Left ventricle myocardium inferior (tissue), 1 donor: ENCODE results near the gene GAL3ST3. TPM values are rescaled to one million over a fixed set of nuclear protein-coding genes. Genes with fewer than 3 reads are reported as not detected.

Experiments used
- DNase-seq: peaks from one replicate; pipeline ENCODE4 v3.0.0-alpha.2; 2020
- H3K27ac ChIP-seq: fragments of 200-600 bp; replicated peaks from 2 replicates; pipeline ENCODE4 v1.8.0; 2021
- H3K27me3 ChIP-seq: fragments of 200-600 bp; 2 replicates; pipeline ENCODE4 v1.8.0; 2021; ENCODE audit warnings: low read depth
- H3K36me3 ChIP-seq: fragments of 200-600 bp; 2 replicates; pipeline ENCODE4 v1.8.0; 2021
- H3K4me1 ChIP-seq: fragments of 200-600 bp; 2 replicates; pipeline ENCODE4 v1.8.0; 2021
- H3K4me3 ChIP-seq: fragments of 200-600 bp; 2 replicates; pipeline ENCODE4 v1.8.0; 2021; ENCODE audit warnings: mild to moderate bottlenecking, moderate library complexity
- H3K9me3 ChIP-seq: fragments of 200-600 bp; replicated peaks from 2 replicates; pipeline ENCODE4 v1.8.0; 2021
- CTCF ChIP-seq: fragments of 200-600 bp; IDR thresholded peaks from 2 replicates; pipeline ENCODE4 v1.8.0; 2021; ENCODE audit warnings: antibody characterized with exemption, mild to moderate bottlenecking, borderline replicate concordance
- intact Hi-C: fragments of 100-400 bp; cut with micrococcal nuclease; formaldehyde crosslinking; loops from one replicate; pipeline ENCODE4 v1.11.0; 2022
- total RNA-seq: library from RNA; stranded (reverse); fragmentation: NEBNext Ultra II Directional; extraction: Animal tissue kit (Norgen Biotek cat#: 25700); gene quantifications from one replicate; pipeline ENCODE4 v1.2.1, GENCODE V29; 2021
- donor health status: DM: no; HTN: yes; CAD: no; lungs with severe emphysema.

Gene GAL3ST3
- total RNA-seq, 1 donor from 2014 or later = 1.3 TPM

DNA sequence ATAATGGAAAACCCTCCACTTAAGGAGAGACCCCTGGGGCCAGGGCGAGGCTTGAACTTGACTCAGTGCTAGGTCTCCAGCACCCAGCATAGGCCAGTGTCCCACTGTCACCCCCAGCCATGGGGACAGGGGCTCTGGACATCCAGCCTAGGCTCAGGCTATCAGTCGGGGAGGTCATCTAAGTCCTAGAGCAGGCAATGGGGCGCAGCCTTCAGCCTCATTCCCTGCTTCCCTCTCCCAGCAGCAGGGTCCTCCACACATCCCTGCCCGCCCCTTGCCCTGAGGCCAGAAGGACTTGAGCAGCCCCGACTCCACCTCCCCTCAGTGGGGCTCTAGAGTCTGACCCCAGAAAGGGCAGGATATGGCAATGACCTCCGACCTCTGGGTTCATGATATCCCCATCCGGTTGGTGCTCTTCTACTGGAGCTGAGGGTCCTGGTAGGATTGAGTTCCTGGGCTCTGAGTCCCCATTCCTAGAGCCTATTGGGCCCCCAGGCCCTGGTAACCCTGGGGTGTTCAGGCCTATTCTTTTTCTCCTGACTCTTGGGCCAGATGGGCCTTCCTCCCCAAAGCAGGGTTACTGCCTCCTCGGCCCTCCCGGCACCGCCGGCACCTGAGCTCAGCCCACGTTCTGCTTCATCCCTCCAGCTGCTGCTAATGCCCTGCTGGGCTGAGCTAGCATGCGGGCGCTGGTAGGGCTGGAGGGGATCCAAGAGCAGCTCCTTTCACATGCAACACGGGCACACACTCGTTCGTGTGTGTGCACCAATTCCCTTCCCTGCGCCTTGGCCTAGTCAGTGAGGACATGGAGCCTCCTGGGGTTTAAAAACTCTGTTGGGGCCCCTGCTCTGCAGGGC lies 32.8 kb downstream of the GAL3ST3 start:
- no peaks in the 10 kb centered on the region for H3K36me3 ChIP-seq
- H3K9me3 ChIP-seq = no peaks in the 10 kb centered on the region
- DNase-seq = no peak
- intact Hi-C loops = no loop called here
- peaks cover 30% of the 10 kb centered on the region for H3K27me3 ChIP-seq
- H3K4me1 ChIP-seq = peaks cover 24% of the 10 kb centered on the region
- TF ChIP-seq CTCF = no peak
- no peak overlapping the region for H3K4me3 ChIP-seq
- H3K27ac ChIP-seq = peak overlapping the region; percentile 56

DNA sequence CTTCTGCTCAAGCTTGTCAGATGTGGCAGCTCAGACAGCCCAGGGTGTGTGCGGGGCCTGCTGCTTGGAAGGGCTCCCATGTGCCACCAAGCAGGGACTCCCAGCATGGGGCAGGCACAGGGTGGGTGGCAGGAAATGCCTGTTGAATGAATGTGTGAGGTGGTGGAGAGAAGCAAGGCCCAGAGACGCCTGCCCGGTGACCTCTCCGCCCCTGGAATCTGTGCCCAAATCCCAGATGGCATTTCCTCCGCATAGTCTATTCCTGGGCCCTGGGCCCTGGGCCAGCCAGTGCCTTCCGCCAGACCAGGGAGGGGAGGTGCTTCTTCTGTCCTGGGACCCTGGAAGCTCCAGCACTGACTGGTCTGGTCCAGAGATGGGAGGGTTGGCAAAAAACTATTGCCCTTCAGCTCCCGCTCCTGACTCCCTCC lies 33.5 kb downstream of the GAL3ST3 start:
- intact Hi-C loops = no loop called here
- DNase-seq = peak; percentile 32
- TF ChIP-seq CTCF = no peak

DNA sequence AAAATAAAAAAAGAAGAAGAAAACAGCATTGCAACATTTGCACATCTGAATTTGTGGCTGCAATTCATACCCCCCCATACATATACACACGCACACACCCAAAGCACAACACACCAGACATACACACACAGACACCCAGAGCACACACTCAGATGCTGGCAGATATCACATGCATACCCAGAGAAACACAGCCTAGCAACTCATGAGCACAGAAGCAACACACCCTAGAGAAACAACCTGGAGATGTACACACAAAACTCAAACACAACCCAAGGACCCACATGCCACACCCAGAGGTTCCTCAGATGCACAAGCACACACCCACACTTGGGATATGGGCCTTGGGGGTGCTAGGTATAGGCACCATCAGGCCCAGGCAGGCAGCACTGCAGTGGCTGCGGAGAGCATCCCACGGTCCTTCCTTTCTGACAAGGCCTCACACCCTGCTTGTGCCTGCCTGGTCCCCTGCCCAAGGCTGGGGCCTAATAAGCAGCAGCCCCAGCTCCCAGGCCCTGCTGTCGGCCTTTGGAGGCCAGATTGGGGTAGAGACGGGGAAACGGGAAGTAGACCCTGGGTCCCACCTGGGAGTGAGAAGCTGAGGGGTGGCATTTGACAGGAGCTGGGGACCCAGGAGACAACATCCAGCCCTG lies 34.0 kb downstream of the GAL3ST3 start:
- intact Hi-C loops = no loop called here
- peak overlapping the region; percentile 56 for H3K27ac ChIP-seq
- no peak for DNase-seq
- H3K4me1 ChIP-seq = peaks cover 24% of the 10 kb centered on the region
- no peaks in the 10 kb centered on the region for H3K9me3 ChIP-seq
- peaks cover 30% of the 10 kb centered on the region for H3K27me3 ChIP-seq
- H3K4me3 ChIP-seq = no peak overlapping the region
- H3K36me3 ChIP-seq = no peaks in the 10 kb centered on the region
- no peak for TF ChIP-seq CTCF

More for the DNA sequence above, 33.5 kb downstream of the GAL3ST3 start:
- Histone ChIP-seq H3K36me3 (no peaks in the 10 kb centered on the region), H3K9me3 (no peaks in the 10 kb centered on the region), H3K27me3 (peaks cover 30% of the 10 kb centered on the region), H3K4me3 (no peak overlapping the region), H3K4me1 (peaks cover 24% of the 10 kb centered on the region), H3K27ac (peak overlapping the region; percentile 56)

- DNase-seq = no peak
- Histone ChIP-seq H3K36me3 (no peaks in the 10 kb centered on the region), H3K4me1 (peaks cover 24% of the 10 kb centered on the region), H3K27me3 (peaks cover 30% of the 10 kb centered on the region), H3K4me3 (no peak overlapping the region), H3K27ac (no peak overlapping the region), H3K9me3 (no peaks in the 10 kb centered on the region)
- no peak for TF ChIP-seq CTCF
- intact Hi-C loops = no loop called here
These were observed 35.2 kb downstream of the GAL3ST3 start for GRCh38 chr11:66013762-66014100.

DNA sequence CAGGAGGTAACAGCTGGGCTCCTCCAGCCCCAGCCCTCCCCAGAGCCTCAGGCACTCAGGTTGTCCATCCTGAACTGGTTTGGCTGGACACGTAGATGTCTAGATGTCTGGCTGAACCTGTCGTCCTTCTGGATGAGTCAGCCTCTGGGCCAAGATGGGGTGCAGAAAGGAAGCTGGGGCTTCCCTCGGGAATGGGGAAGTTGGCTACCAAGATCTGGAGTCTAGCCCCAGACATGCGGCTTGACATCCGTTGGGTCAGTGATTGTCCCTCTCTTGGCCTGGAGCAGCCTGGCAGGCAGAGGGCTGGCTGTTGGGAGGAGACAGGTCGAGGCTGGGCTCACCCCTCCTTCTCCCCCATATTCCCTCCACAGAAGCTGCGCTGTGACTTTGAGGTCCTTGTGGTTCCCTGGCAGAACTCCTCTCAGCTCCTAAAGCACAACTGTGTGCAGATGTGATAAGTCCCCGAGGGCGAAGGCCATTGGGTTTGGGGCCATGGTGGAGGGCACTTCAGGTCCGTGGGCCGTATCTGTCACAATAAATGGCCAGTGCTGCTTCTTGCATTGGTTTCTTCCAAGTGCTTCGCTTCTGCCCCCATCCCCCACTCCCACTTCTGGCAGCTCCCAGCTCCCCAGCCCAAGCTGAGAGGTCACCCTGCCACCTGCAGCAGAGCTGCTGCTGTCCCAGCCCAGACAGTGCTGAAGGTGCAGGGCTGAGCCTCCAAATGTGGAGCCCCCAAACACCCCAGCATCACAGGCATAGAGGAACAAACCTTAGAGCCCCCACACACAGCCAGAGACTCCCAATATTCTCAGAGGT lies 35.8 kb downstream of the GAL3ST3 start:
- DNase-seq = no peak
- H3K36me3 ChIP-seq = no peaks in the 10 kb centered on the region
- no peak overlapping the region for H3K4me3 ChIP-seq
- peaks cover 24% of the 10 kb centered on the region for H3K4me1 ChIP-seq
- peaks cover 30% of the 10 kb centered on the region for H3K27me3 ChIP-seq
- no peaks in the 10 kb centered on the region for H3K9me3 ChIP-seq
- intact Hi-C loops = no loop called here
- H3K27ac ChIP-seq = no peak overlapping the region
- no peak for TF ChIP-seq CTCF
